GM23338 (cell line): ENCODE data around the gene CEP131. TPM values are rescaled to one million over a fixed set of nuclear protein-coding genes. Genes with fewer than 3 reads are reported as not detected.

Experiments
- ATAC-seq: fragments of 200-7000 bp; cut with Tn5 transposase; 3 replicates; pipeline ENCODE4 v1.9.1; 2020
- DNase-seq: peaks from one replicate; pipeline ENCODE4 v3.0.0-alpha.2; 2015; ENCODE audit warnings: low spot score
- H2AFZ ChIP-seq: fragments of 200-600 bp; sonication (generic); 2 replicates; pipeline ENCODE4 v1.8.0; 2016; ENCODE audit warnings: antibody characterized with exemption, mild to moderate bottlenecking, moderate library complexity
- H3F3A ChIP-seq: fragments of 200-600 bp; sonication (generic); replicated peaks from 2 replicates; pipeline ENCODE4 v1.8.0; 2017; ENCODE audit warnings: antibody characterized with exemption, mixed run types, low read depth
- H3K27ac ChIP-seq: fragments of 200-600 bp; sonication (generic); 2 replicates; pipeline ENCODE4 v1.6.1; 2016; ENCODE audit warnings: low read depth
- H3K27me3 ChIP-seq: fragments of 200-600 bp; sonication (generic); 2 replicates; pipeline ENCODE4 v1.8.0; 2016; ENCODE audit warnings: mild to moderate bottlenecking, mixed run types, moderate library complexity; ENCODE audit not compliant: insufficient read depth
- H3K36me3 ChIP-seq: fragments of 200-600 bp; sonication (generic); 2 replicates; pipeline ENCODE4 v1.8.0; 2016; ENCODE audit warnings: mild to moderate bottlenecking; ENCODE audit not compliant: insufficient read depth
- H3K4me1 ChIP-seq: fragments of 200-600 bp; sonication (generic); 2 replicates; pipeline ENCODE4 v1.8.0; 2016; ENCODE audit warnings: mild to moderate bottlenecking, moderate library complexity; ENCODE audit not compliant: insufficient read depth
- H3K4me2 ChIP-seq: fragments of 200-600 bp; sonication (generic); 2 replicates; pipeline ENCODE4 v1.7.1; 2017; ENCODE audit warnings: mixed run types
- H3K4me3 ChIP-seq: fragments of 200-600 bp; sonication (generic); 2 replicates; pipeline ENCODE4 v1.6.1; 2016; ENCODE audit warnings: mixed run types
- H3K79me2 ChIP-seq: fragments of 200-600 bp; sonication (generic); replicated peaks from 2 replicates; pipeline ENCODE4 v1.8.0; 2017; ENCODE audit warnings: mild to moderate bottlenecking; ENCODE audit not compliant: insufficient read depth
- H3K9me2 ChIP-seq: fragments of 200-600 bp; sonication (generic); 2 replicates; pipeline ENCODE4 v1.8.0; 2017; ENCODE audit not compliant: insufficient read depth
- H4K20me1 ChIP-seq: fragments of 200-600 bp; sonication (generic); replicated peaks from 2 replicates; pipeline ENCODE4 v1.8.0; 2017; ENCODE audit warnings: mild to moderate bottlenecking; ENCODE audit not compliant: insufficient read depth
- H3K27ac Mint-ChIP-seq: 2 replicates; pipeline ENCODE4 v1.8.0; 2020; ENCODE audit warnings: inconsistent platforms, mild to moderate bottlenecking, moderate library complexity, mixed read lengths
- H3K27me3 Mint-ChIP-seq: 3 replicates; pipeline ENCODE4 v1.8.0; 2022; ENCODE audit warnings: low read depth, mild to moderate bottlenecking, moderate library complexity, mixed read lengths, inconsistent platforms; ENCODE audit not compliant: insufficient read depth, poor library complexity
- H3K36me3 Mint-ChIP-seq: 3 replicates; pipeline ENCODE4 v1.8.0; 2021; ENCODE audit warnings: low read depth, mild to moderate bottlenecking, inconsistent platforms, moderate library complexity, mixed read lengths
- H3K4me1 Mint-ChIP-seq: 3 replicates; pipeline ENCODE4 v1.8.0; 2020; ENCODE audit warnings: mild to moderate bottlenecking, inconsistent platforms, mixed read lengths
- H3K4me3 Mint-ChIP-seq: 3 replicates; pipeline ENCODE4 v1.8.0; 2021; ENCODE audit warnings: moderate library complexity, mild to moderate bottlenecking, inconsistent platforms, mixed read lengths
- H3K9me3 Mint-ChIP-seq: 3 replicates; pipeline ENCODE4 v1.8.0; 2020; ENCODE audit warnings: moderate library complexity, mild to moderate bottlenecking, inconsistent platforms, mixed read lengths
- CREB1 ChIP-seq: fragments of 250-450 bp; sonication (Bioruptor Pico); IDR thresholded peaks from 2 replicates; pipeline ENCODE4 v1.5.0; 2020; ENCODE audit warnings: low read depth, mild to moderate bottlenecking, moderate library complexity
- CTCF ChIP-seq, 2 experiments: fragments of 200-600 bp in 1 of 2; sonication (generic) in 1 of 2; conservative IDR thresholded peaks; 2 replicates each; pipeline versions ENCODE4 v1.5.1 to v1.6.1; 2016 to 2017; ENCODE audit warnings: antibody characterized with exemption in 2 of 2, low read depth in 2 of 2, mild to moderate bottlenecking in 2 of 2, moderate library complexity in 1 of 2
- EZH2 ChIP-seq: fragments of 200-600 bp; sonication (generic); IDR thresholded peaks from one replicate; pipeline ENCODE4 v1.8.0; 2017; ENCODE audit warnings: antibody characterized with exemption, mild to moderate bottlenecking, low read depth; ENCODE audit not compliant: unreplicated experiment
- JUNB ChIP-seq: IDR thresholded peaks from one replicate; pipeline ENCODE4 v1.6.1; 2016; ENCODE audit warnings: antibody characterized with exemption; ENCODE audit not compliant: unreplicated experiment
- NANOG ChIP-seq: IDR thresholded peaks from 2 replicates; pipeline ENCODE4 v1.6.1; 2016; ENCODE audit warnings: antibody characterized with exemption, borderline replicate concordance
- POLR2AphosphoS5 ChIP-seq: IDR thresholded peaks from 2 replicates; pipeline ENCODE4 v1.6.1; 2016; ENCODE audit warnings: antibody characterized with exemption, low read depth
- REST ChIP-seq: IDR thresholded peaks from one replicate; pipeline ENCODE4 v1.6.1; 2018; ENCODE audit warnings: antibody characterized with exemption; ENCODE audit not compliant: unreplicated experiment
- STAT1 ChIP-seq: IDR thresholded peaks from one replicate; pipeline ENCODE4 v1.6.1; 2016; ENCODE audit warnings: antibody characterized with exemption; ENCODE audit not compliant: unreplicated experiment
- ZNF114 ChIP-seq: fragments of 250-450 bp; sonication (Bioruptor Pico); IDR thresholded peaks from 2 replicates; pipeline ENCODE4 v1.5.0; 2020; ENCODE audit warnings: mild to moderate bottlenecking, moderate library complexity
- ZNF331 ChIP-seq: fragments of 250-450 bp; sonication (Bioruptor Pico); IDR thresholded peaks from 2 replicates; pipeline ENCODE4 v1.5.0; 2020; ENCODE audit warnings: low read depth, mild to moderate bottlenecking, moderate library complexity
- ZNF462 ChIP-seq: fragments of 250-450 bp; sonication (Bioruptor Pico); IDR thresholded peaks from 2 replicates; pipeline ENCODE4 v1.5.0; 2020; ENCODE audit warnings: mild to moderate bottlenecking, moderate library complexity
- polyA plus RNA-seq: library from polyadenylated mRNA; unstranded; fragments of >200 nt; fragmentation: Nextera tagmentation; extraction: Ambion mirVana; gene quantifications from 2 replicates; pipeline ENCODE4 v1.2.1, GENCODE V29; 2016
- total RNA-seq: library from RNA; depleted of rRNA; stranded (reverse); fragments of >200 nt; shearing (Covaris generic); gene quantifications from 2 replicates; pipeline ENCODE4 v1.2.3, GENCODE V29; 2014

The CEP131 gene
- total and polyA plus RNA-seq, 2 experiments from 2014 or later, result 26.8 to 35.5 TPM

- H3K4me3 ChIP-seq, result no peak overlapping the region
- Mint-ChIP-seq H3K4me3 (no peak overlapping the region), H3K36me3 (0 out of 3 replicates have a peak, but pooled peaks cover 4% of the 10 kb centered on the region), H3K4me1 (no peaks in the 10 kb centered on the region; the same call in 2 of the 3 replicates), H3K9me3 (no peaks in the 10 kb centered on the region; the same call in 2 of the 3 replicates), H3K27ac (no peak overlapping the region), H3K27me3 (peaks cover 7% of the 10 kb centered on the region)
- H2AFZ ChIP-seq, result no peak overlapping the region
- no peaks in the 10 kb centered on the region for H4K20me1 ChIP-seq
- H3F3A ChIP-seq, result no peaks in the 10 kb centered on the region
- H3K27me3 ChIP-seq, result no peaks in the 10 kb centered on the region
- no peaks in the 10 kb centered on the region for H3K79me2 ChIP-seq
- H3K4me1 ChIP-seq, result no peaks in the 10 kb centered on the region
- H3K36me3 ChIP-seq, result no peaks in the 10 kb centered on the region
- H3K4me2 ChIP-seq, result no peak overlapping the region
- DNase-seq, result no peak
- no peak for ATAC-seq
- H3K27ac ChIP-seq, result no peak overlapping the region
- no peak for TF ChIP-seq POLR2AphosphoS5
- TF ChIP-seq JUNB, result no peak
- H3K9me2 ChIP-seq, result no peaks in the 10 kb centered on the region
These were observed 33.7 kb downstream of the CEP131 start for GRCh38 chr17:81189016-81189415.

- ATAC-seq (no peak), DNase-seq (no peak)
- Histone ChIP-seq H3K27me3 (no peaks in the 10 kb centered on the region), H2AFZ (no peak overlapping the region), H4K20me1 (no peaks in the 10 kb centered on the region), H3K27ac (no peak overlapping the region), H3K4me1 (no peaks in the 10 kb centered on the region), H3K36me3 (no peaks in the 10 kb centered on the region), H3K4me3 (no peak overlapping the region), H3K79me2 (no peaks in the 10 kb centered on the region), H3K4me2 (no peak overlapping the region), H3F3A (no peaks in the 10 kb centered on the region), H3K9me2 (no peaks in the 10 kb centered on the region)
- no peak overlapping the region for H3K27ac Mint-ChIP-seq
- no peaks in the 10 kb centered on the region; the same call in 2 of the 3 replicates for H3K9me3 Mint-ChIP-seq
- H3K27me3 Mint-ChIP-seq, result peaks cover 8% of the 10 kb centered on the region
- no peak overlapping the region for H3K4me3 Mint-ChIP-seq
- H3K4me1 Mint-ChIP-seq, result no peaks in the 10 kb centered on the region; the same call in 2 of the 3 replicates
- H3K36me3 Mint-ChIP-seq, result 0 out of 3 replicates have a peak, but pooled peaks cover 4% of the 10 kb centered on the region
- TF ChIP-seq ZNF462 (CRISPR knock-in tag) (no peak), JUNB (no peak), CTCF (conservative IDR thresholded peaks at IDR 0.05; ENCODE audit: low read depth in 2 of 2) (no peak), REST (no peak), NANOG (no peak), CREB1 (CRISPR knock-in tag) (no peak), STAT1 (no peak), ZNF114 (CRISPR knock-in tag) (no peak), ZNF331 (CRISPR knock-in tag) (no peak), POLR2AphosphoS5 (no peak), EZH2 (no peak)
These were observed 34.3 kb downstream of the CEP131 start for GRCh38 chr17:81188491-81188840.
